Stimulated activated CD8-positive, alpha-beta memory T cell treated with anti-CD3 and anti-CD28 coated beads, Interleukin-12 subunit alpha, Interleukin-12 subunit beta, amount 100 ng/mL, for 1 hour (primary cell): Measurements from ENCODE around the gene TYRP1.
"Not testable (repeated sequence)": the region's sequence is repeated elsewhere in the genome, so short reads cannot be mapped to it uniquely, and the experiment has no call there.

Experiments used
- DNase-seq: peaks from one replicate; pipeline ENCODE4 v3.0.0-alpha.2; 2020; ENCODE audit warnings: low read depth

TYRP1 gene

GRCh38 chr9:12693141-12693540 lies at the start of gene TYRP1:
TSS of gene TYRP1 (plus strand) at chr9:12693385. CDS start at chr9:12693997, 612 bp downstream.
- DNase-seq, result no peak

GRCh38 chr9:12643686-12644085 lies 49.5 kb upstream of the TYRP1 start:
- no peak for DNase-seq

- DNase-seq, result no peak
These were observed 44.3 kb upstream of the TYRP1 start for GRCh38 chr9:12648925-12649324.

- DNase-seq, result no peak
These were observed 42.1 kb upstream of the TYRP1 start for GRCh38 chr9:12651125-12651524.

- no peak for DNase-seq
These were observed 40.2 kb upstream of the TYRP1 start for GRCh38 chr9:12652973-12653372.

GRCh38 chr9:12656803-12657202 lies 36.4 kb upstream of the TYRP1 start:
- no peak for DNase-seq

- DNase-seq, result no peak
These were observed 36.0 kb upstream of the TYRP1 start for GRCh38 chr9:12657233-12657632.

- DNase-seq, result no peak
These were observed 35.2 kb upstream of the TYRP1 start for GRCh38 chr9:12657998-12658397.

- DNase-seq, result no peak
These were observed 34.5 kb upstream of the TYRP1 start for GRCh38 chr9:12658531-12659209.

GRCh38 chr9:12659220-12659619 lies 34.0 kb upstream of the TYRP1 start:
- no peak for DNase-seq

GRCh38 chr9:12666813-12667212 lies 26.4 kb upstream of the TYRP1 start:
- DNase-seq, result no peak

GRCh38 chr9:12667892-12668291 lies 25.3 kb upstream of the TYRP1 start:
- DNase-seq, result no peak

- no peak for DNase-seq
These were observed 23.2 kb upstream of the TYRP1 start for GRCh38 chr9:12670006-12670405.

GRCh38 chr9:12674961-12675360 lies 18.2 kb upstream of the TYRP1 start:
- DNase-seq, result no peak

- DNase-seq, result not testable (repeated sequence)
These were observed 15.6 kb upstream of the TYRP1 start for GRCh38 chr9:12677462-12678126.

GRCh38 chr9:12680341-12680740 lies 12.8 kb upstream of the TYRP1 start:
- DNase-seq, result no peak

GRCh38 chr9:12680757-12681156 lies 12.4 kb upstream of the TYRP1 start:
- DNase-seq, result no peak

GRCh38 chr9:12681620-12682019 lies 11.6 kb upstream of the TYRP1 start:
- DNase-seq, result no peak

- no peak for DNase-seq
These were observed 8.2 kb upstream of the TYRP1 start for GRCh38 chr9:12684974-12685373.

- DNase-seq, result no peak
These were observed 4.0 kb upstream of the TYRP1 start for GRCh38 chr9:12689233-12689632.

- no peak for DNase-seq
These were observed 828 bp downstream of the TYRP1 start for GRCh38 chr9:12694013-12694412.

- no peak for DNase-seq
These were observed 2.3 kb downstream of the TYRP1 start for GRCh38 chr9:12695474-12695873.

GRCh38 chr9:12696931-12697622 lies 3.9 kb downstream of the TYRP1 start:
- no peak for DNase-seq
